GM06990 (cell line): ENCODE data around the gene DLL4.

ENCODE experiments used
- DNase-seq: peaks from one replicate; pipeline ENCODE4 v3.0.0-alpha.2; 2011; ENCODE audit not compliant: insufficient read length; ENCODE audit errors: extremely low read depth
- H3K27me3 ChIP-seq: replicated peaks from 2 replicates; pipeline ENCODE4 v1.6.0; 2011; ENCODE audit warnings: low read length; ENCODE audit not compliant: control insufficient read depth, insufficient read depth
- H3K36me3 ChIP-seq: 2 replicates; pipeline ENCODE4 v1.5.1; 2011; ENCODE audit warnings: low read length; ENCODE audit not compliant: control insufficient read depth, insufficient read depth
- H3K4me3 ChIP-seq: replicated peaks from 2 replicates; pipeline ENCODE4 v1.5.1; 2011; ENCODE audit warnings: low read depth, mild to moderate bottlenecking, control low read depth, low read length
- TF ChIP-seq, protein P1 (sequence below): IDR thresholded peaks from 2 replicates; pipeline ENCODE4 v1.5.1; 2011; ENCODE audit warnings: low read length, control low read depth, mild to moderate bottlenecking, inconsistent platforms; ENCODE audit not compliant: insufficient read depth, poor library complexity, severe bottlenecking

The DLL4 gene

DNA sequence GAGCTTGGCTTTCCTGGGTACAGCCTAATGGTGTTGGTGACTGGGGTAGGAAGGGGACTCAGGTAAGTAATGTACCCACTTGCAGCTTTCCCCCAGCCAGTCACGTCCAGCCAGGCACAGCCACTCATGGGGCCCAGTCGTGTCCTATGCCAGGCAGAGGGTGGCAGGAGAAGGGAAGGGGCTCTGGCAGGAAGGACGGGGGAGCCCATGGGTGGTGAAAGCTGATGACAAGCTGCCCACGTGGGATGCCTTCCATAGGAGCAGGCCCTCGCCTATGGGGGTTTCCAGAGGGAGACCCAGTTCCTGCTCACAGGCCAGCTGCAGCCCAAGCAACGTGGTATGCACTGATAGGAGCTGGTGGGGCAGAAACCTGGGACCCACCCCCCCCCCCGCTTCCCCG lies 34.9 kb downstream of the DLL4 start:
- Histone ChIP-seq H3K4me3 (no peak overlapping the region), H3K27me3 (no peaks in the 10 kb centered on the region)
- TF ChIP-seq, protein P1, sequence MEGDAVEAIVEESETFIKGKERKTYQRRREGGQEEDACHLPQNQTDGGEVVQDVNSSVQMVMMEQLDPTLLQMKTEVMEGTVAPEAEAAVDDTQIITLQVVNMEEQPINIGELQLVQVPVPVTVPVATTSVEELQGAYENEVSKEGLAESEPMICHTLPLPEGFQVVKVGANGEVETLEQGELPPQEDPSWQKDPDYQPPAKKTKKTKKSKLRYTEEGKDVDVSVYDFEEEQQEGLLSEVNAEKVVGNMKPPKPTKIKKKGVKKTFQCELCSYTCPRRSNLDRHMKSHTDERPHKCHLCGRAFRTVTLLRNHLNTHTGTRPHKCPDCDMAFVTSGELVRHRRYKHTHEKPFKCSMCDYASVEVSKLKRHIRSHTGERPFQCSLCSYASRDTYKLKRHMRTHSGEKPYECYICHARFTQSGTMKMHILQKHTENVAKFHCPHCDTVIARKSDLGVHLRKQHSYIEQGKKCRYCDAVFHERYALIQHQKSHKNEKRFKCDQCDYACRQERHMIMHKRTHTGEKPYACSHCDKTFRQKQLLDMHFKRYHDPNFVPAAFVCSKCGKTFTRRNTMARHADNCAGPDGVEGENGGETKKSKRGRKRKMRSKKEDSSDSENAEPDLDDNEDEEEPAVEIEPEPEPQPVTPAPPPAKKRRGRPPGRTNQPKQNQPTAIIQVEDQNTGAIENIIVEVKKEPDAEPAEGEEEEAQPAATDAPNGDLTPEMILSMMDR = no peak

DNA sequence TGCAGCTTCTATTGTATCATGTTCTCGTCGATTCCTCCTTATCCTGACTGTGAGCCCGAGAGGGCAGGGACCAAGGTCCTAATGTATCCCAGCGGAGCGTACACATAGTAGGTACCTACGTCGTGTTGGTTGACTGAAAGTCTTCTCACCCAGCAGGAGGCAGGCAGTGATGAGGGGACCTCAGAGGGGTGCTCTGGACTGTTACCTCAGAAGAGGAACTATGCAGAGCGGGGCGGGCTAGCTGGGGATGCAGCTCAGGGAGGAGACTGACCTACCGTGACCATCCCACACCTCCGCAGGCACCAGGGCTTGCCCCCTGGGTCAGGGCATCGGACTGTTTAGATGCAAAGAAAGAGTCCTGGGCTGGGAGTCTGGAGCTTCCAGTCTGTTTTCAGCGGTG lies 35.5 kb downstream of the DLL4 start:
- TF ChIP-seq, protein P1 = no peak
- no peak for DNase-seq
- Histone ChIP-seq H3K36me3 (no peaks in the 10 kb centered on the region), H3K27me3 (no peaks in the 10 kb centered on the region), H3K4me3 (no peak overlapping the region)

More for the DNA sequence above, 34.9 kb downstream of the DLL4 start:
- H3K36me3 ChIP-seq = no peaks in the 10 kb centered on the region
- no peak for DNase-seq

DNA sequence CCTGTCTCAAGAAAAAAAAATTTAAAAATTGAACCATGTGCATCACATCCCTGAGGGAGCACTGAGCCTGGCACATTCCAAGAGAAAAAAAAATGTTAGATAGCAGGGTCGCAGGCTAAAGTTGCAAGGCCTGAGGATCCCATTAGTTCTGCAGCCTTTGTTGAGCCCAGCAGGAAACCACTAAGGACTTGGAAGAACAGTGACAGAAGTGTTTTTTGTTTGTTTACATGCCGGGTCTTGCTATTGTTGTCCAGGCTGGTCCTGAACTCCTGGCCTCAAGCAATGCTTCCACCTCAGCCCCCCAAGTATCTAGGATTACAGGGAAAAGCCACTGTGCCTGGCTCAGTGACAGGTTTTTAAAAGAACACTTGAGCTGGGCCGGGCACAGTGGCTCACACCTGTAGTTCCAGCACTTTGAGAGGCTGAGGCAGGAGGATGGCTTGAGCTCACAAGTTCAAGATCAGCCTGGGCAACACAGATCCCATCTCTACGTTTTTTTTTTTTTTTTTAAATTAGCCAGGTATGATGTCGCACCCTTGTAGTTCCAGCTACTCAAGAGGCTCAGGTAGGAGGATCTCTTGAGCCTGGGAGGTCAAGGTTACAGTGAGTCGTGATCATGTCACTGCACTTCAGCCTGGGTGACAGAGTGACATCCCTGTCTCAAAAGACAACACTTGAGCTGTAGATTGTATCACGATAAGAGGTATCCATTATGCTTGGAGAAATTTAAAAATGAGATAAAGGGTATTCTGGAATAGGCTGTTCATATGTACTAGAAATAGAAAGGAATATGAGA lies 39.3 kb downstream of the DLL4 start:
- H3K36me3 ChIP-seq = no peaks in the 10 kb centered on the region
- DNase-seq = no peak

DNA sequence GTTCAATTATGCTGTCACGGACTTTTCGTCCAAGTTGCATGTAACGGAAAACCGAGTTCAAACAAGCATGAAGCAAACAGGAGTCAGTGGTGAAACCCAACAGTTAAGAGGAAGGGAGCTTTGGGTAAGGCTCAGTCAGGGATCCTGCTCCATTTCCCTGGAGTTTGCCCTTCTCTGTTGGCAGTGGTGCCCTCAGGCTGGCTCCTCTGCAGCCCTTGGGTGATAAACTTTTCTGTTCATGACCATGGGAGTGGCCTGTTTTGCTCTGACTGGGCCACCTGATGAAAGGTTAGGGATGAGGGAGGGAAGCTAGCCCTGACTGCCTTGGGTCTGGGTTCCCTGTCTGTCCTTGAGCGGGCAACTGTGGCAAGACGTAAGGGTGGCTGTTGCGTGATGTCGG lies 40.2 kb downstream of the DLL4 start:
- no peaks in the 10 kb centered on the region for H3K36me3 ChIP-seq
- no peak for DNase-seq
- no peak overlapping the region for H3K4me3 ChIP-seq
- TF ChIP-seq, protein P1 = no peak
- no peaks in the 10 kb centered on the region for H3K27me3 ChIP-seq

More for the DNA sequence above, 39.3 kb downstream of the DLL4 start:
- H3K27me3 ChIP-seq = no peaks in the 10 kb centered on the region
- no peak overlapping the region for H3K4me3 ChIP-seq
- TF ChIP-seq, protein P1 = no peak

DNA sequence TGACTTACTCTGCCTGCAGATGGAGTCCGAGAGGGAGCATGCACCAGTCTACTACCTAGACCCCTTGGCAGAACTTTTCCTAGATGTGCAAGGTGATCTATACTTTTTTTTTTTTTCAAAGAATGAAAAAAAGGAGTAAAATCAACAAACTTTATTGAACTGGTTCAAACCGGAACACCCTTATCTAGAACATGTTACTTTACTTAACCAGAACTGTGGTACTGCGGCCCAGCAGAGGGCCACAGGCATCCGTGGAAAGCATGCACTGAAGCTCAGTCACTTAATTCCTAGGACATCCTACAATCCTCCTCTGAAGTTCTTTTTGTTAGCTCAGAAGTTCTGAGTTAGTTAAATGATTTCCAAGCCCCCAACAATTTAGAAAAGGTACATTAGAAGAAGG lies 45.7 kb downstream of the DLL4 start:
- DNase-seq = no peak
- TF ChIP-seq, protein P1 = no peak
- Histone ChIP-seq H3K4me3 (no peak overlapping the region), H3K27me3 (no peaks in the 10 kb centered on the region), H3K36me3 (peaks cover 14% of the 10 kb centered on the region)
